Right ventricle myocardium inferior (tissue), 1 donor: ENCODE measurements around the gene MSX2. TPM values are rescaled to one million over a fixed set of nuclear protein-coding genes. Genes with fewer than 3 reads are reported as not detected.
"Not testable (repeated sequence)": the region's sequence is repeated elsewhere in the genome, so short reads cannot be mapped to it uniquely, and the experiment has no call there.

ENCODE experiments used
- ATAC-seq: fragments of 200-7000 bp; cut with Tn5 transposase; one replicate; pipeline ENCODE4 v1.9.1; 2020; ENCODE audit warnings: mild to moderate bottlenecking, moderate library complexity
- DNase-seq: peaks from one replicate; pipeline ENCODE4 v3.0.0; 2021; ENCODE audit errors: missing footprints
- intact Hi-C: fragments of 100-400 bp; cut with DNase I; formaldehyde crosslinking; loops from one replicate; pipeline ENCODE4 v1.11.0; 2022
- microRNA-seq: library from miRNA; unstranded; fragments of <30 nt; microRNA quantifications from one replicate; pipeline ENCODE4 v1.2.0, GENCODE V29; 2020
- total RNA-seq: library from RNA; stranded (reverse); fragmentation: NEBNext Ultra II Directional; extraction: Animal tissue kit (Norgen Biotek cat#: 25700); gene quantifications from one replicate; pipeline ENCODE4 v1.2.1, GENCODE V29; 2021
- donor health status: DM: no; HTN: yes; CAD: no; lungs with severe emphysema.

Gene MSX2
- total RNA-seq, 1 donor from 2014 or later: 1.4 TPM

DNA sequence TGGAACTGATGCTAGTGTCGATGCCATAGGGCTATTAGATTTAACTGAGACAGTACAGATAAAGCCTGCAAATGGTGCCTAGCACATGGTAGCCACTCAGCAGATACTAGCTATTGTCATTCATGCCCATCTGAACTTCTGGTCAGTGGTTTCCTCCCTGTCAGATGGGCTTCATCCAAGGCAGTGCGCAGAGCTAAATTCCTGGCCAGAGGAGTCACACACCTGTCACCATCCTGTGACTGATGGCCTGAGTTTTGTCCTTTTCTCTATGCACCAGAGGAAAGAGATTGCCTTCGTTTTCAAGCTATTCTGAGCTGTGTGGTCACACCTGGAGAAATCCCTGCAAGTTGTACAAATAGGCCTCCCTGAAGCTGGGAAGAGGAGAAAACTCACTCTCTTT is 34.7 kb downstream of the MSX2 start:
- no peak for DNase-seq
- ATAC-seq: no peak
- intact Hi-C loops: no loop called here

DNA sequence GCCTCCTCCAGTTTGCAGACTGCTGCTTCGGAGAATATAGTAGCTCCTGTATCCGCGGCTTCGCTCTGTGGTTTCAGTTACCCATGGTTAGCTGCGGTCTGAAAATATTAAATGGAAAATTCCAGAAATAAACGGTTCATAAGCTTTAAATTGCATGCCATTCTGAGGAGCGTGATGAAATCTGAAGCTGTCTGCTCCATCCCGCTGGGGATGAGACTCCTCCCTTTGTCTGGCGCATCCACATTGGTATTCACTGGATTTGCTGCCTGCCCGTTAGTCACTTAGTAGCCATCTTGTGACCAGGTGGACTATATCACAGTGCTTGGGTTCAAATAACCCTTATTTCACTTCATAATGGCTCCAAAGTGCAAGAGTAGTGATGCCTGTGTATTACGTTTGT is 36.3 kb downstream of the MSX2 start:
- intact Hi-C loops: no loop called here
- DNase-seq (no peak), ATAC-seq (no peak)

DNA sequence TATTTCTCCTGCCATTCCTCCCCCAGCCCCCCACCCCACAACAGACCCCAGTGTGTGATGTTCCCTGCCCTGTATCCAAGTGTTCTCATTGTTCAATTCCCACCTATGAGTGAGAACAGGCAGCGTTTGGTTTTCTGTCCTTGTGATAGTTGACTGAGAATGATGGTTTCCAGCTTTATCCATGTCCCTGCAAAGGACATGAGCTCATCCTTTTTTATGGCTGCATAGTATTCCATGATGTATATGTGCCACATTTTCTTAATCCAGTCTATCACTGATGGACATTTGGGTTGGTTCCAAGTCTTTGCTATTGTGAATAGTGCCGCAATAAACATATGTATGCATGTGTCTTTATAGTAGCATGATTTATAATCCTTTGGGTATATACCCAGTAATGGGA is 37.0 kb downstream of the MSX2 start:
- intact Hi-C loops, DNase-seq, ATAC-seq: not testable (repeated sequence)

DNA sequence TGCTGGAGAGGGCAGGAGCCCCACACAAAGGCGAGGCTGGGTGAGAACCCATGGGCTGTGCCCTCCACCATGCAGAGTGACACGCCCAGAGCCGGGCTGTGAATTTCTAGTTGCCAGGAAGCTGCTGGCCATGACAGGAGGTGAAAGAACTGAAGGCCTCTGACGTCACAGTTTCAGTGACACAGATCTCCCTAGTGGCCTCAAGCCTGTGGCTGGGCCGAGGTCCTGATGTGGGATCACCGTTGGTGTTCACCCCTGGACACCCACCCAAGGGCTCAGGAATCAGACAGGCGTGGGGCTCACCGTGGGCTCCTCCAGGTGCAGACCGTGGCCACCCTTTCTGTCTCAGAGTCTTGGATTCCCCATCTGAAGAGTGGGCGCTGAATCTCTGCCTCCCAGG is 39.9 kb downstream of the MSX2 start:
- no peak for ATAC-seq

DNA sequence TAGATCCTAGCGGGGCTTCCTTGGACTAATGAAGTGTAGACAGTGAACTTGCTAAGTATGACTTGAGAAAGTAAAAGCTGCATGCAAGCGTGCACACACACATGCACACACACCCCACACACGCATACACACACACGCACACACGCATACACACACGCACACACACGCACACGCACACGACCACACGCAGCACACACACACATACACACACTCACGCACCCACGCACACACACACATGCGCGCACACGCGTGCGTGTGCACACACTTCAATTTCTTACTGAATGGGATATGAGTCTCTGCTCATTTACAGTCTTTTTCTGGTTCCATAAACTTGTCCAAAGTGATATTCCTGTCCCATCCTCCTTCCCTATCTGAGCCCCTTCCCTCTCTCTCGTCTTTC is 41.2 kb downstream of the MSX2 start:
- DNase-seq (no peak), ATAC-seq (no peak)
- intact Hi-C loops: no loop called here

More for the DNA sequence above, 39.9 kb downstream of the MSX2 start:
- intact Hi-C loops: no loop called here
- no peak for DNase-seq

DNA sequence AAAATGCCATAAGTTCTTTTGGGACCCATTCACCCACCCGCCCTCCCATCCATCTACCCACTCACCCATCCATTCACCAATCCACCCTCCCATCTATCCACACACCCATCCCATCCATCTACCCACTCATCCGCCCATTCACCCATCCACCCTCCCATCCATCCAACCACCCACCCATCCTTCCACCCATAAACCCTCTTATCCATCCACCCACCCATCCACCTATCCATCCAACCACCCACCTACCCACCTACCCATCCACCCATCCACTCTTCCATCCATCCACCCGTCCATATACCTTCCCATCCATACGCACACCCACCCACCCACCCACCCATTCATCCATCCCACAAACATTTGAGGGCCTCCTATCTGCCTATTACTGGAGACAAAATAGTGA is 43.3 kb downstream of the MSX2 start:
- ATAC-seq: no peak
- intact Hi-C loops: no loop called here
- DNase-seq: no peak

DNA sequence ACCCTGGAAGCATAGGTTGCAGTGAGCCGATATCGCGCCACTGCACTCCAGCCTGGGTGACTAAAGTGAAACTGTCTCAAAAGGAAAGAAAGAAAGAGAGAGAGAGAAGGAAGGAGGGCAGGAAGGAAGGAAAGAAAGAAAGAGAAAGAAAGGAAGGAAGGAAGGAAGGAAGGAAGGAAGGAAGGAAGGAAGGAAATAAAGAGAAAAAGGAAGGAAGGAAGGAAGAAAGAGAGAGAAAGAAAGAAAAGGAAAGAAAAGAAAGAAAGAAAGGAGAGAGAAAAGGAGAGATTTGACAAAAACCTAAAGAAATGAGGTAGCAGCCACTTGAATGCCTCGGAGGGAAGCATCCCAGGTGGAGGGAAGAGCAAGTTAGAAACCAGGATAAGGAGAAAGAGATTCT is 44.6 kb downstream of the MSX2 start:
- ATAC-seq (no peak), DNase-seq (no peak)
- intact Hi-C loops: no loop called here

DNA sequence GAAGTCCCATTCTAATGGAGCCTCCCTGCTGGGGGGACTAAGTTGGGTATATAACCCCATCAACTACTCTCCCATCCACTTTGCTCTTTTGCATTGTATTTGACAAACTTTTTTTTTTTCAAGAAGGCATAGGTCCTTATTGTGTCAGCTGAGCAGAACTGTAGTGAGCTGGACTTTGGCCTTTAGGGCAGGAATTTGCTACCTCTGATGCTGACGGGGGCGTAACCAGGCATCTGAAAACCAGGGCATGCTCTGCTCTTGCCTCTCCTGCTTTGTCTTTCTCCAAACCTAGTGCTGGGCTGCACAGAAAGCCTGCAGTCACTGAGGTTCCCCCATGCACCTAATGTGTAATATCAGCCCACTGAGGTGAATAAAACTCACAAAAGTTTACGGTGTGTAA is 49.0 kb downstream of the MSX2 start:
- intact Hi-C loops: no loop called here
- DNase-seq: no peak
- no peak for ATAC-seq

DNA sequence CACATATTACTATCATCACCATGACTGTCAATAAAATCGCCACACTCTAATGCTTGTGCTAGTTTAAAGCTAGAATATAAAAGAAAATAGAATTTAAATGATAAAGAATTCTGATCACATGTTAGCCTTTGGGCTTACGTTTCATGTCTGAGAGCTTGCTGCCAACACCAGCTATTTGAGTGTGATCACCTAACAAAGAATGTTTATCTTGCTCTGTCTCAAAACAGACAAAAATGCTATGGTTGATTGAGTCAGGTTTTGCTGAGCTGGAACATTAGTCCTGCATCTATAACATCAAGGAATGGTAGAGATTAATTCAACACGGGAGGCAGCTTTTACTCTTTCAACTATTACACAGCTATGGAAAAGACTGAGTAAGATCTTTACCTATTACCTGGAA is 50.7 kb downstream of the MSX2 start:
- no peak for ATAC-seq
- intact Hi-C loops: no loop called here
- DNase-seq: no peak

DNA sequence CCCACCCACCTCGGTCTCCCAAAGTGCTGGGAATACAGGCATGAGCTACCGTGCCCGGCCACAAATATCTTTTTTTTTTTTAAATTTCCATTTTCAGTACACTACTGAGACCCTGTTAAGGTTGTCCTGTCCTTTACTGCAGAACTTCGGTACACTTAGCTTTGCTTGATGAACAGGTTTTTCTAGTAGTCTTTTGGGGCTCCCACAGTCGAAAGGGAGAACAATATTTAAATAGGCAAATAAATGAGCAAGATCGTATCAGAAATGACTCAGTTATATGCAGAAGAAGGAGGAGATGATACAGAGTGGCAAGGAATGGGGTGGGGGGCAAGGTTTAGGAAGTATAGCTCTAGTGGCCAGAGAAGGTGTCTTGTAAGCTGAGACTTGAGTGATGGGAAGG is 52.7 kb downstream of the MSX2 start:
- intact Hi-C loops: no loop called here
- DNase-seq: no peak
- no peak for ATAC-seq

DNA sequence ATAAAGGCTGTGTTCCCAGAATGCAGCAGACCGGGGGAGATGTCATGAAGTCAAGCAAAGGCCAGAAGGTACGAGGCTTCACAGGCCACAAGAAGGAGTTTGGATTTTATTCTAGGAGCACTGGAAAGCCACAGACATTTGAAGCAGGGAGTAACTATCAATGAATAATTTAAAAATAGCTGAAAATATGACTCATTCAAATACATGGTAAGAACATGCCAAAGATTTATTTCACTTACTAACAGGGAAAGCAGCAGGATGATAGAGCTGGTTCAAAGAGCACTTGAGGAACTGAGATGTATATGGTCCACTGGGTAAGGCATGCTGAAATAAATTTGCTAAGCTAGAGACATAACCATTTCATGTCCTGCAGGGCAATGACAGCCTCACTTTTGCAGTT is 53.2 kb downstream of the MSX2 start:
- DNase-seq (no peak), ATAC-seq (no peak)
- intact Hi-C loops: no loop called here

Small RNAs within 50 kb of the gene (microRNA-seq; reads per million reads assigned to microRNA genes)
- not detected for gene MIR4634
